Measurements from ENCODE around the gene ACVR1.
A peak's percentile ranks its signal among the peaks of the same experiment; 100 is the strongest.

ACVR1 gene

DNA sequence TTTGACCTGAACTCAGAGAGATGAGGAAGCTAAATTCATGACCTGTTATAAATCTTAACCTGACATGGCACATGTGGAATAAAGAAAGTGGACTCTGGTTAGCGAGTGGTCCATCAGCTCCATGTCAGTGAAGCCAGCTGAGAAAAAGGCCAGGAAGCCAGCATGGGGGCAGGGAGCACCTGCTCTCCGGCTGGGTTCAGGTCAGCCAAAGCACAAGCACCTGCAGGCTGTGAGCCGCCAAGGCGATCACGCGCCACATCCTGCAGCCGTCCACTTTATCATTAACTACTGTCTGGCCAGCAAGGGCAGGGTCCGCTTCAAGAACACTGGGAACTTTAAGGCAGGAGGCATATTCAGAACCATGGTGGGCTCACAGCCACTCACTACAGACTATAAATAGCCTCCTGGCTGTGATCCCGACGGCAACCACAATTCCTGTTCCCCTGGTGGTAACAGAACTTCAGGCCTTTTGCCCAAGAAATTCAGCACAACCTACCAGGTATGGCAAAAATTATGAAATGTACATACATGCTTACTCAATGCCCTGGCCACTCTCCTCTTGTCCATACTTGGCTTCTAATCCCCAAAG lies 35.5 kb downstream of the ACVR1 start:
- no peaks in the 10 kb centered on the region for H3K36me3 ChIP-seq (ENCODE audit: control insufficient read depth, insufficient read depth, low read length)
- no peak overlapping the region for H3K9ac ChIP-seq (ENCODE audit: low read depth, low read length)
- H3K27ac ChIP-seq (ENCODE audit: low read depth, low read length): no peak overlapping the region
- H3K9me3 ChIP-seq (ENCODE audit: control insufficient read depth, insufficient read depth, low read length): no peaks in the 10 kb centered on the region
- H3K27me3 ChIP-seq (ENCODE audit: control insufficient read depth, insufficient read depth, low read length): no peaks in the 10 kb centered on the region
- H3K4me3 ChIP-seq (ENCODE audit: low read depth, low read length): no peak overlapping the region
- peaks cover 57% of the 10 kb centered on the region for H3K4me1 ChIP-seq (ENCODE audit: control insufficient read depth, insufficient read depth, low read length)

DNA sequence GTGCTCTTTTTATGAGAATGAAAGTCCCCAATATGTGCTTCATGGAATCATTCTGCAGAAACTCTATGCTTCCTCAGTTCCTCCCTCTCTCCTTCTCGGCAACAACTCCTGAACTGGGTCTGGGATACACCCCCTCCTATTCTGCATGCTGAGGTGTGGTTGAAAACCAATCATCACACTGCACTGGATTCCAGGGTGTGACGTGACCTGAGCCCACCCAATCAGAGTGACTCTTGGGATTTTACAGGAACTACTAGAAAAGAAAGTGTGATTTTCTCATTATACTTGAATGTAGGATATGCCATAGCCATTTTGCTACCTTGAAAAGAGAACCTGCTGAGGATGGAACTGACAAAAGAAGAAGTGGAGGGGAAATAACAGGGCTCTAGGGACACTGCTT lies 36.3 kb downstream of the ACVR1 start:
- Histone ChIP-seq H3K9ac (ENCODE audit: low read depth, low read length) (no peak overlapping the region), H3K4me1 (ENCODE audit: control insufficient read depth, insufficient read depth, low read length) (peaks cover 53% of the 10 kb centered on the region), H3K27me3 (ENCODE audit: control insufficient read depth, insufficient read depth, low read length) (no peaks in the 10 kb centered on the region), H3K27ac (ENCODE audit: low read depth, low read length) (peak overlapping the region; percentile 89), H3K9me3 (ENCODE audit: control insufficient read depth, insufficient read depth, low read length) (no peaks in the 10 kb centered on the region), H3K4me3 (ENCODE audit: low read depth, low read length) (no peak overlapping the region), H3K36me3 (ENCODE audit: control insufficient read depth, insufficient read depth, low read length) (no peaks in the 10 kb centered on the region)

DNA sequence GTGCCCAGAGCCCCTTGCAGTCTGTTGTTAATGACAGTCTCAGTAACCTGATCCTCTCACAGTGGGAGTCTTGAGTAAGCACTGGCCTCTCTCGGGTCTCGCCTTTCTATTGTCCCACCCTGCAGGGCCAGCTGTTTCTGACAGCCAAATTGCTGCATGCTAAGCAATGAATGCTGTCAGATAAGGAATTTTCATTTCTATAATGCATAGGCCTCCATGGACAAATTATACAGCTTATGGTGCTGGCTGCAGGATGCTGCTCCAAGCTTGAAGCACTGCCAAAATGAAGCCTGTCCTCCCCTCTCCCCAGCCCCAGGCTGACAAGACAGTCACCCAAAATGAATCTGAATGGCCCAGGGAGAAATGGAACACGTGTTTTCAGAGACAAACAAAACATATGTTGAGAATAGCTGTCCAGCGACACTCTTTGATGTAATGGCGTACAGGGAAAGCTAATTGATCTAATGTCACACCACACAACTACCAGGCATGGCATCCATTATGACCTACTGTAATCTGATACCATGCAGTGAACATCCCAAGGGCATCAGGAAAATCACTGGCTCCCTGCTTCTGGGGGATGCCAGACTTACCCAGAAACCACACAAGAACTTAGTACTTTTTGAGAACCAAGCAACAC lies 36.8 kb downstream of the ACVR1 start:
- H3K27ac ChIP-seq (ENCODE audit: low read depth, low read length): peak overlapping the region; percentile 89
- no peak overlapping the region for H3K4me3 ChIP-seq (ENCODE audit: low read depth, low read length)
- H3K9ac ChIP-seq (ENCODE audit: low read depth, low read length): no peak overlapping the region
- no peaks in the 10 kb centered on the region for H3K36me3 ChIP-seq (ENCODE audit: control insufficient read depth, insufficient read depth, low read length)
- H3K27me3 ChIP-seq (ENCODE audit: control insufficient read depth, insufficient read depth, low read length): no peaks in the 10 kb centered on the region
- H3K9me3 ChIP-seq (ENCODE audit: control insufficient read depth, insufficient read depth, low read length): no peaks in the 10 kb centered on the region
- H3K4me1 ChIP-seq (ENCODE audit: control insufficient read depth, insufficient read depth, low read length): peaks cover 53% of the 10 kb centered on the region

DNA sequence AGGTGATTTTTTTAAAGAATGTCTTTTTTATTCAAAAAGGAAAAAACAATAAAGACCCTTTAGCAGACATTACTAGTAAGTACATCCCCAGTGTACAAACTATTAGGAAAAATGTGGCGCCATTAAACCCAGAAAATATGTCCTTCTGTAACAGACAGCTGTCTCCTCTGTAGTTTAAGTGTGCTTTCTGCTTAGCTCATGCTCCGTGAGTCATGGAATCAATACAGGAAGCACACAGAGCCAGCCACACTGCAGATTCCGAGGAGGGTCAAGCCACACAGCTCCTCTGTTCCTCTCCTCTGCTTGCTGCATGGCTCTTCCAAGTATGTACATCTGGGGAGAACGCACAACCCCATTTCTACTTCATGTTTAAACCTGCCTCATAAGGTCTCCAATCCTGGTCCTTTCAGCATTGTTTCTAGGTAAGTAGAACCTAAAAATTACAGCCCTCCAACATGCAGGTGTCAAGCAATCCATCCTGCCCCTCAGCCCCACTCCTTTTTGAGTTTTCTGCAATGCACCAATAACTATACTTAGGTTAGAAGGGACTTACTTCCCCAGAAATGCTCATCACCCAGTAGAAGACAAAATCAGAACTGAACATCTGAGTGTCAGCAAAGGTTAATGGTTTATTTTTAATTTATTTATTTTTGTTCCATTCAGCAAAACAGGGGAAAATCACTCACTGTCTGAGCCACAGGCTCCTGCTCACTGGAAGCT lies 37.5 kb downstream of the ACVR1 start:
- H3K27ac ChIP-seq (ENCODE audit: low read depth, low read length): peak overlapping the region; percentile 89
- H3K4me3 ChIP-seq (ENCODE audit: low read depth, low read length): no peak overlapping the region; the same call in 1 of the 2 replicates
- H3K4me1 ChIP-seq (ENCODE audit: control insufficient read depth, insufficient read depth, low read length): peaks cover 54% of the 10 kb centered on the region
- no peaks in the 10 kb centered on the region for H3K9me3 ChIP-seq (ENCODE audit: control insufficient read depth, insufficient read depth, low read length)
- no peaks in the 10 kb centered on the region for H3K27me3 ChIP-seq (ENCODE audit: control insufficient read depth, insufficient read depth, low read length)
- H3K9ac ChIP-seq (ENCODE audit: low read depth, low read length): no peak overlapping the region
- no peaks in the 10 kb centered on the region for H3K36me3 ChIP-seq (ENCODE audit: control insufficient read depth, insufficient read depth, low read length)

DNA sequence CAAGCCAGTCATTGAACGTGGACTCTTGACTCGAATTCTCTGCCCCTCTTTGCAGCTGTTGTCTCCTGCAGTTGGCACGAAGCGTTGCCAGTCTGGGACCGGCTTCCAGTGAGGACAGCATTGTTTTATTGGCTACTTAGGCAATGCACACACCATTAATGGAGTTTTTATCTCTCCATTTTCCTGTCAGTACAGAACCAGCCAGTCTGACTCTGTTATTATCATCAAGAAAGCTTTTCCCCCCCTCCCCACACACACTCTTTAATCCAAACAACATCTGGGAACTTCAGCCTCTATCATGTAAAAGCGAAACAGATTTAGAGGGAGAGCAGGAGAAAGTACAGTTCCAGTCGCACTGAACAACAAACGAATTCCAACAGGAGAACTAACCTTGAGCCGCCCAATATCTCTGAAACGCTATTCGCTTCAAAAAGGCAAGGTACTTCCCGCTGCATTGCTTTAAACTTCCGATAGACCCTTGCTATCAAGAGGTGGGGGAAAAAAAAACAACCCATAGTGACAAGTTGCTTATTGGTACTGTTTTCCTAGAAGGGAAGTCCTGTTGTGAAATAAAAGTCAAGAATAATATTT lies 38.2 kb downstream of the ACVR1 start:
- Histone ChIP-seq H3K4me3 (ENCODE audit: low read depth, low read length) (peak overlapping the region; percentile 4; the same call in 1 of the 2 replicates), H3K9ac (ENCODE audit: low read depth, low read length) (no peak overlapping the region), H3K27ac (ENCODE audit: low read depth, low read length) (peak overlapping the region; percentile 89), H3K36me3 (ENCODE audit: control insufficient read depth, insufficient read depth, low read length) (no peaks in the 10 kb centered on the region), H3K9me3 (ENCODE audit: control insufficient read depth, insufficient read depth, low read length) (no peaks in the 10 kb centered on the region), H3K27me3 (ENCODE audit: control insufficient read depth, insufficient read depth, low read length) (no peaks in the 10 kb centered on the region), H3K4me1 (ENCODE audit: control insufficient read depth, insufficient read depth, low read length) (peaks cover 60% of the 10 kb centered on the region)

DNA sequence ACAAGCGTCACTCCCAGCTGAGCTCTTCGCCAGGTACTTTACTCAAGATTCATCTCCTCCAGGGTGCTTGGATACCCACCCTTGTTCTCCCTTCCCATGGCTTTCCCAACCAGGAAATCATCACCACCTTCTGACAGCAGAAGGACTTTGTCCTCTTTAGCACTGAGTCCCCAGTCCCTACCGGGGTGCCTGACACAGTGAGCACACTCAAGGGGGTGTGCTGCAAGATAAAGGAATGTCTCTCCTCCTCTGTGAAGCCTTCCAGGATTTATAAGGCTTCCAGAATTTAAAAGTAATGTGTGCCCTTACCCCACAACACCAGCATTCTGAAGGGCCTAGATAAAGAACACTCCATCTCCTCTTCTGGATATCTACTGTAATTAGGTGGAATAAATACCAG lies 39.6 kb downstream of the ACVR1 start:
- Histone ChIP-seq H3K4me1 (ENCODE audit: control insufficient read depth, insufficient read depth, low read length) (peaks cover 72% of the 10 kb centered on the region), H3K36me3 (ENCODE audit: control insufficient read depth, insufficient read depth, low read length) (no peaks in the 10 kb centered on the region), H3K27me3 (ENCODE audit: control insufficient read depth, insufficient read depth, low read length) (no peaks in the 10 kb centered on the region), H3K9ac (ENCODE audit: low read depth, low read length) (no peak overlapping the region), H3K27ac (ENCODE audit: low read depth, low read length) (no peak overlapping the region), H3K4me3 (ENCODE audit: low read depth, low read length) (no peak overlapping the region), H3K9me3 (ENCODE audit: control insufficient read depth, insufficient read depth, low read length) (no peaks in the 10 kb centered on the region)

DNA sequence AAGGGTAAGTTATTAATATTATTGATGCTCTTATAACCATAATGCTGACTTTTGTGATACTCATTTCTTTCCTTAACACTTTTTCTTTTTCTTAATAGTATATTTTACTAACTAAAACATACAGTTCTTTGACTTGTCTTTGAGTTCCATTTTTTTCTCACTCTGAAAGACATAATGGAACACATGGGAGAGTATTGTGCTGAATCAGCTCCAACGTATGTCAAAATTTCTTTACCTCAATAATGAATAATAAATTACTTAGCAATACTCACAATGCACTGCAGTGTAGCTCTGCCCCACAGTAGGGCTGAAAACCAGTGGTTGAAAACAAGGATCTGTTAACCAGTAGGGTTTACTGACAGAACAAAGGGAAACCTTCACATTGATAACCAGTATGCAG lies 40.7 kb downstream of the ACVR1 start:
- H3K27me3 ChIP-seq (ENCODE audit: control insufficient read depth, insufficient read depth, low read length): no peaks in the 10 kb centered on the region
- H3K9ac ChIP-seq (ENCODE audit: low read depth, low read length): no peak overlapping the region
- no peaks in the 10 kb centered on the region for H3K9me3 ChIP-seq (ENCODE audit: control insufficient read depth, insufficient read depth, low read length)
- H3K4me1 ChIP-seq (ENCODE audit: control insufficient read depth, insufficient read depth, low read length): peaks cover 77% of the 10 kb centered on the region
- no peak overlapping the region for H3K27ac ChIP-seq (ENCODE audit: low read depth, low read length)
- no peak overlapping the region for H3K4me3 ChIP-seq (ENCODE audit: low read depth, low read length)
- no peaks in the 10 kb centered on the region for H3K36me3 ChIP-seq (ENCODE audit: control insufficient read depth, insufficient read depth, low read length)

DNA sequence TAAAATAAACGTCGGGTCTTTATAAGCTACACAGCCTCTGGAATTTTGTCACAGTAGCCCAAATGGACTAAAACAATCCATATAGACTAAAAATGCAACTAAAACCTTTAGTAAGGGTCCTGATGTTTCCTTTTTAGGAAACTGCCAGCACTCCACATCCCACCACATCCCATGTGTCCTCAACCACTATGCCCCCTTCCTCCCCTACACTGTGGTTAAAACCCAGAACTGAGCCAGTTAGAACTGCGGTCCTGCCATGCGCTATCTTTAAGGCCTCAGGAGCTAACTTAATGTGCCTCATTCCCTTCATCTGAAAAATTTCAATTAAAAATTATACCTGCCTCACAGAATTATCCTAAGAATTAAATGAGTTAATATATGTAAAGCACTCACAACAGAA lies 41.1 kb downstream of the ACVR1 start:
- no peaks in the 10 kb centered on the region for H3K36me3 ChIP-seq (ENCODE audit: control insufficient read depth, insufficient read depth, low read length)
- H3K9me3 ChIP-seq (ENCODE audit: control insufficient read depth, insufficient read depth, low read length): no peaks in the 10 kb centered on the region
- no peak overlapping the region for H3K4me3 ChIP-seq (ENCODE audit: low read depth, low read length)
- H3K4me1 ChIP-seq (ENCODE audit: control insufficient read depth, insufficient read depth, low read length): peaks cover 76% of the 10 kb centered on the region
- H3K27me3 ChIP-seq (ENCODE audit: control insufficient read depth, insufficient read depth, low read length): no peaks in the 10 kb centered on the region
- H3K9ac ChIP-seq (ENCODE audit: low read depth, low read length): no peak overlapping the region
- H3K27ac ChIP-seq (ENCODE audit: low read depth, low read length): no peak overlapping the region

DNA sequence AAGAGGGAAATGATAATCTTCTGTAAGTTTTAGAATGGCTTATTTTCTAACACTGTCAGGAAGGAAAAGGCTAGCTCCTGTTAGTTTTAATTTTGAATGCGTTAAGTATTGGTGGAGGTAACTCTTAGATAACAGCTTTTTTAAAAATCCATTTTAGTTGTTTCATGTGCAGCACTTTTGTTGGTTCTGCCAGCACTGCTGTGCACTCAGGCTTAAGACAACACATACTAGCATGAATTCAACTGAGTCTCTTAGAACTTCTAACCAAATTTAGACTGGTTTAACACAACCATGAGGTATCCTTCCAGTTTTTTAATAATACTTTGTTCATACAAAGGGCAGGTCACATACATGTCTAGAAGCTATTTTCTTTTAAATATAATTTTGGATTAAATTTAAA lies 42.4 kb downstream of the ACVR1 start:
- Histone ChIP-seq H3K36me3 (ENCODE audit: control insufficient read depth, insufficient read depth, low read length) (no peaks in the 10 kb centered on the region), H3K4me1 (ENCODE audit: control insufficient read depth, insufficient read depth, low read length) (peaks cover 65% of the 10 kb centered on the region), H3K27ac (ENCODE audit: low read depth, low read length) (no peak overlapping the region), H3K9ac (ENCODE audit: low read depth, low read length) (no peak overlapping the region), H3K9me3 (ENCODE audit: control insufficient read depth, insufficient read depth, low read length) (no peaks in the 10 kb centered on the region), H3K4me3 (ENCODE audit: low read depth, low read length) (no peak overlapping the region), H3K27me3 (ENCODE audit: control insufficient read depth, insufficient read depth, low read length) (no peaks in the 10 kb centered on the region)

DNA sequence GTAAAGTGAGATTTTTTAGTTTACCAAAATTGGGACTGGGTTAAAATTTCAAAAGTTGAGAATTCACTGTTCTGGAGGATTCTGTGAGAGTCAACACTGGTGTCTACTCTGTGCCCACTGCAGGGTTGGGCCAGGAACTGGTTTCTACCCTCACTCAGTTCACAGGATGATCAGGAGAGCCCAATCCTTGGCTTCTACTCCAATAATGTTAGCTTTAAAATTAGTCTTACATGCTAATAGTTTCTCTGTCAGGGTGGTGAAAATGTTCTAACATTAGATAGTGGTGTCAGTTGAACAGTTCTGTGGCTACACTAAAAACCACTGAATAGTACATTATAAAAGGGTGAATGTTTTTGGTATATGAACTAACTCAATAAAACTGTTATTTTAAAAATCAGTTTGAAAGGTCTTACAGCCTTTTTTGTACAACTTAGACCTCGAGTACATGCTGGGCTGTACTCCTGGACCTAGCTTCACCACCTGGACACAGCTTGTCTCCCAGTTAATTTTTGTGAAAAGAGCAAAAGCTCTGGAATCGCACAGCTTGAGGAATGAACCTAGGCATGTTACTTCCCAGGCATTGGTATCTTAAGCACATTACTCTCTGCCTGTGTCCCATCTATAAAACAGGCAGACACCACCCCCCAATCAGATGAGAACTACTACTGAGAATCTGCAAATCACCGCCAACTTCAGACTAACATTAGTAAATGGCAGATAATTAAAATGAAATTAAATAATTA lies 44.4 kb downstream of the ACVR1 start:
- no peaks in the 10 kb centered on the region for H3K36me3 ChIP-seq (ENCODE audit: control insufficient read depth, insufficient read depth, low read length)
- no peak overlapping the region for H3K9ac ChIP-seq (ENCODE audit: low read depth, low read length)
- H3K27me3 ChIP-seq (ENCODE audit: control insufficient read depth, insufficient read depth, low read length): no peaks in the 10 kb centered on the region
- H3K4me3 ChIP-seq (ENCODE audit: low read depth, low read length): no peak overlapping the region
- peaks cover 48% of the 10 kb centered on the region for H3K4me1 ChIP-seq (ENCODE audit: control insufficient read depth, insufficient read depth, low read length)
- H3K9me3 ChIP-seq (ENCODE audit: control insufficient read depth, insufficient read depth, low read length): no peaks in the 10 kb centered on the region
- H3K27ac ChIP-seq (ENCODE audit: low read depth, low read length): peak overlapping the region; percentile 56
